ENCODE measurements around the gene DEPDC5.

DEPDC5 gene

GRCh38 chr22:31750365-31751284 lies 3.2 kb upstream of the DEPDC5 start:
- Histone ChIP-seq H3K4ac (ENCODE audit: low read depth, low read length) (no peak overlapping the region), H4K8ac (ENCODE audit: low read depth, low read length) (no peak overlapping the region), H3K79me1 (ENCODE audit: low read length) (peaks cover 12% of the 10 kb centered on the region), H3K4me3 (ENCODE audit: low read length) (no peak overlapping the region), H3K79me2 (ENCODE audit: control insufficient read depth, insufficient read depth, low read length) (peaks cover 20% of the 10 kb centered on the region), H3K56ac (ENCODE audit: low read length) (peak overlapping the region; percentile 66), H3K36me3 (ENCODE audit: control insufficient read depth, insufficient read depth, low read length) (no peaks in the 10 kb centered on the region), H3K23ac (ENCODE audit: low read length) (no peak overlapping the region), H3K27ac (ENCODE audit: low read depth, low read length) (no peak overlapping the region), H2BK15ac (replicated peaks; ENCODE audit: low read depth) (no peak overlapping the region), H2BK5ac (ENCODE audit: low read length) (no peak overlapping the region), H3K9ac (ENCODE audit: low read length) (peak overlapping the region; percentile 58), H3K4me2 (ENCODE audit: low read length) (no peak overlapping the region), H4K5ac (ENCODE audit: low read length) (no peak overlapping the region), H3K27me3 (ENCODE audit: insufficient read depth, low read length, poor library complexity) (no peaks in the 10 kb centered on the region), H2AK5ac (ENCODE audit: low read length) (no peak overlapping the region), H2BK120ac (ENCODE audit: low read depth, low read length) (no peak overlapping the region), H3K4me1 (ENCODE audit: control insufficient read depth, low read depth, low read length) (peaks cover 8% of the 10 kb centered on the region), H3K18ac (ENCODE audit: low read length) (no peak overlapping the region)
- WGBS (ENCODE audit: extremely low coverage, insufficient coverage, low lambda C conversion rate), result no CpG with 5 or more reads among the region's 16 CpGs
- DNase-seq, result no peak

DNA sequence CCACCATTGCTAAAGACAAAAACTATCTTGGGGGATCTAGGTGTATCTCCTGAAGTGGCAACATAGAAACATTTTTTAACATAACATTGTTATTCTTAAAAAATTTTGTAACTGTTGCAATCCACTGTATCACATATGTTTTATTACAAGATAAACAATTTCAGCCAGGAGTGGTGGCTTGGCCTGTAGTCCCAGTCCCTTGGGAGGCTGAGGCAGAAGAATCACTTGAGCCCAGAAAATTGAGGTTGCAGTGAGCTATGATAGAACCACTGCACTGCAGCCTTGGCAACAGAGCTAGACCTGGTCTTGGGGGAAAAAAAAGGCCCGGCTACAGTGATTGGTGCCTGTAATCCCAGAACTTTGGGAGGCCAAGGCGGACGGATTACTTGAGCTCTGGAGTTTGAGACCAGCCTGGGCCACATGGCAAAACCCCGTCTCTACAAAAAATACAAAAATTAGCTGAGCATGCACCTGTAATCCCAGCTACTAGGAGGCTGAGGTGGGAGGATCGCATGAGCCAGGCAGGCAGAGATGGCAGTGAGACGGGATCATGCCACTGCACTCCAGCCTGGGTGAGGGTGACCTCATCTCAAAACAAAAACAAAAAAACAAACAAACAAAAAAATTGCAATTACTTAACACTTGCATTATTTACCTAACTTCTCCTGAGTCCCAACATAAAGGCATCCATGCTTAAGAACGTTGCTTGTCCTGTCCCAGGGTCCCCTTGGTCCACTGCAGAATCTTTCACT lies 1.5 kb upstream of the DEPDC5 start:
- Histone ChIP-seq H3K23ac (ENCODE audit: low read length) (no peak overlapping the region), H3K27ac (ENCODE audit: low read depth, low read length) (no peak overlapping the region), H3K79me2 (ENCODE audit: control insufficient read depth, insufficient read depth, low read length) (peaks cover 18% of the 10 kb centered on the region), H3K27me3 (ENCODE audit: insufficient read depth, low read length, poor library complexity) (no peaks in the 10 kb centered on the region), H3K4ac (ENCODE audit: low read depth, low read length) (no peak overlapping the region), H4K8ac (ENCODE audit: low read depth, low read length) (no peak overlapping the region), H3K56ac (ENCODE audit: low read length) (peak overlapping the region; percentile 52), H3K4me3 (ENCODE audit: low read length) (no peak overlapping the region), H2BK120ac (ENCODE audit: low read depth, low read length) (no peak overlapping the region), H3K4me1 (ENCODE audit: control insufficient read depth, low read depth, low read length) (peaks cover 8% of the 10 kb centered on the region), H3K9ac (ENCODE audit: low read length) (peak overlapping the region; percentile 35), H2AK5ac (ENCODE audit: low read length) (no peak overlapping the region), H3K36me3 (ENCODE audit: control insufficient read depth, insufficient read depth, low read length) (no peaks in the 10 kb centered on the region), H3K18ac (ENCODE audit: low read length) (no peak overlapping the region), H2BK5ac (ENCODE audit: low read length) (no peak overlapping the region), H4K5ac (ENCODE audit: low read length) (no peak overlapping the region), H2BK15ac (replicated peaks; ENCODE audit: low read depth) (no peak overlapping the region), H3K79me1 (ENCODE audit: low read length) (peaks cover 12% of the 10 kb centered on the region), H3K4me2 (ENCODE audit: low read length) (no peak overlapping the region)
- WGBS (ENCODE audit: extremely low coverage, insufficient coverage, low lambda C conversion rate), result no CpG with 5 or more reads among the region's 7 CpGs
- no peak for DNase-seq

DNA sequence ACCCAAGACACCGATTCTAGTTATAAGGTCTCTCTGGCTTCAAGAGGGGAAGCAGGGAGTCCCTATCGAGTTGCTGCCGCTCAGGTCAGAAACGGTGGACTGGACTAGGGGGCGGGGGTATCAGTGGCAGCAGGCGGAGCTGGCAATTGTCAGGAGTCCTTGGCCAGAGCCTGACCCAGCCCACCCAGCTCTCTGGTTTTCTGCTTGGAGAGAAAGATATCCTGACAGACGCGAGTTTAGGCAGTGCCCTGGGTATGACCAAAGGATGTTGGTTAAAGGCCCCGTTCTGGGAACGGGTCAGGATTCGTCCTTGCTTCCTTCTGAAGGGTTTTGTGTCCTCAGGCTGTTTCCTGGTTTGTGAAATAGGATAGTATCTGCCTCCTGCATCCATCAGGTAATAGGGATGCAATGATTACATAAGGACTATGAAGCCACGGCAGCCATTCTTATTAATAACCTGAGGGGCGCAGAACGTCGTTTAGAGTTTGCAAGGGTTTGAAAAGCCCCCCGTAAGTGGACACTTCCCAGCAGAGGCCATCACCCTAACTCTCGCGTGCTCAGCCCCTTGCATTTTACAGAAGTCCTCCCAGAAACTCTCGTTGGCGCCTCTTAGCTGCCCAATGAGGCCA lies 700 bp upstream of the DEPDC5 start:
- Histone ChIP-seq H3K4me1 (ENCODE audit: control insufficient read depth, low read depth, low read length) (peaks cover 6% of the 10 kb centered on the region), H3K23ac (ENCODE audit: low read length) (no peak overlapping the region), H3K79me2 (ENCODE audit: control insufficient read depth, insufficient read depth, low read length) (peaks cover 15% of the 10 kb centered on the region), H3K79me1 (ENCODE audit: low read length) (peaks cover 12% of the 10 kb centered on the region), H3K27me3 (ENCODE audit: insufficient read depth, low read length, poor library complexity) (no peaks in the 10 kb centered on the region), H3K4ac (ENCODE audit: low read depth, low read length) (peak overlapping the region; percentile 26), H2BK5ac (ENCODE audit: low read length) (peak overlapping the region; percentile 89), H3K56ac (ENCODE audit: low read length) (peak overlapping the region; percentile 94), H2BK120ac (ENCODE audit: low read depth, low read length) (peak overlapping the region; percentile 30), H3K4me3 (ENCODE audit: low read length) (peak overlapping the region; percentile 43), H4K8ac (ENCODE audit: low read depth, low read length) (peak overlapping the region; percentile 91), H3K36me3 (ENCODE audit: control insufficient read depth, insufficient read depth, low read length) (no peaks in the 10 kb centered on the region), H3K27ac (ENCODE audit: low read depth, low read length) (peak overlapping the region; percentile 99), H2AK5ac (ENCODE audit: low read length) (no peak overlapping the region), H3K4me2 (ENCODE audit: low read length) (peak overlapping the region; percentile 92), H3K9ac (ENCODE audit: low read length) (peak overlapping the region; percentile 95), H3K18ac (ENCODE audit: low read length) (peak overlapping the region; percentile 88), H4K5ac (ENCODE audit: low read length) (peak overlapping the region; percentile 99), H2BK15ac (replicated peaks; ENCODE audit: low read depth) (no peak overlapping the region)
- peak; percentile 93 for DNase-seq
- no CpG with 5 or more reads among the region's 20 CpGs for WGBS (ENCODE audit: extremely low coverage, insufficient coverage, low lambda C conversion rate)

DNA sequence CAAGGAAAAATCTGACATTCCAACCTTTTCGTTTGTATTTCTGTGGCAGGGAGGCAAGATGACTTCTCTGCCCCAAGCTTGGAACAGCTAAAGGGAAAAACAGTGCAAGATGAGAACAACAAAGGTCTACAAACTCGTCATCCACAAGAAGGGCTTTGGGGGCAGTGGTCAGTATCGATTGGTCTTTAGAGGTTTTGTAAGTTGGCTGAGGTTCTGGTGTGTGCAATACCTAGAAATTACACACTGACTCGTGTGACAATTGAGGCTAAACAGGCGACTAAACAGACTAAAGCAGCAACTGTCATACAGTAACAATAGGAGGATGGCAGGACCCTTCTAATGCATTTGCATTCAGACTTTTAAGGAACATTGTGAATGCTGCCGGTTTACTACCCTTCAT lies 994 bp downstream of the DEPDC5 start:
- no peak overlapping the region for H3K27ac ChIP-seq (ENCODE audit: low read depth, low read length)

GRCh38 chr22:31757265-31757664 lies 3.4 kb downstream of the DEPDC5 start:
- DNase-seq, result no peak
- peaks cover 1% of the 10 kb centered on the region for H3K79me2 ChIP-seq (ENCODE audit: control insufficient read depth, insufficient read depth, low read length)
- H4K8ac ChIP-seq (ENCODE audit: low read depth, low read length), result no peak overlapping the region
- H3K4me1 ChIP-seq (ENCODE audit: control insufficient read depth, low read depth, low read length), result peaks cover 2% of the 10 kb centered on the region
- H3K4ac ChIP-seq (ENCODE audit: low read depth, low read length), result no peak overlapping the region
- no peak overlapping the region for H2BK120ac ChIP-seq (ENCODE audit: low read depth, low read length)
- no peak overlapping the region for H3K27ac ChIP-seq (ENCODE audit: low read depth, low read length)
- H2BK5ac ChIP-seq (ENCODE audit: low read length), result no peak overlapping the region
- no peak overlapping the region for H2BK15ac ChIP-seq (replicated peaks; ENCODE audit: low read depth)
- H3K27me3 ChIP-seq (ENCODE audit: insufficient read depth, low read length, poor library complexity), result no peaks in the 10 kb centered on the region
- H3K18ac ChIP-seq (ENCODE audit: low read length), result no peak overlapping the region
- no CpG with 5 or more reads among the region's 1 CpG for WGBS (ENCODE audit: extremely low coverage, insufficient coverage, low lambda C conversion rate)
- no peak overlapping the region for H3K4me3 ChIP-seq (ENCODE audit: low read length)
- H2AK5ac ChIP-seq (ENCODE audit: low read length), result no peak overlapping the region
- H3K56ac ChIP-seq (ENCODE audit: low read length), result no peak overlapping the region
- H3K36me3 ChIP-seq (ENCODE audit: control insufficient read depth, insufficient read depth, low read length), result peaks cover 2% of the 10 kb centered on the region
- peaks cover 6% of the 10 kb centered on the region for H3K79me1 ChIP-seq (ENCODE audit: low read length)
- H3K23ac ChIP-seq (ENCODE audit: low read length), result no peak overlapping the region
- H3K9ac ChIP-seq (ENCODE audit: low read length), result no peak overlapping the region
- no peak overlapping the region for H4K5ac ChIP-seq (ENCODE audit: low read length)
- no peak overlapping the region for H3K4me2 ChIP-seq (ENCODE audit: low read length)

More for the DNA sequence above, 994 bp downstream of the DEPDC5 start:
- no peak overlapping the region for H4K8ac ChIP-seq (ENCODE audit: low read depth, low read length)
- DNase-seq, result peak; percentile 7
- H2BK120ac ChIP-seq (ENCODE audit: low read depth, low read length), result no peak overlapping the region
- H3K27me3 ChIP-seq (ENCODE audit: insufficient read depth, low read length, poor library complexity), result no peaks in the 10 kb centered on the region
- H3K56ac ChIP-seq (ENCODE audit: low read length), result peak overlapping the region; percentile 96
- peak overlapping the region; percentile 95 for H3K4me2 ChIP-seq (ENCODE audit: low read length)
- WGBS (ENCODE audit: extremely low coverage, insufficient coverage, low lambda C conversion rate), result no CpG with 5 or more reads among the region's 6 CpGs
- peaks cover 1% of the 10 kb centered on the region for H3K79me2 ChIP-seq (ENCODE audit: control insufficient read depth, insufficient read depth, low read length)
- H3K4me3 ChIP-seq (ENCODE audit: low read length), result no peak overlapping the region
- H3K79me1 ChIP-seq (ENCODE audit: low read length), result peaks cover 6% of the 10 kb centered on the region
- H3K23ac ChIP-seq (ENCODE audit: low read length), result no peak overlapping the region
- H2BK15ac ChIP-seq (replicated peaks; ENCODE audit: low read depth), result no peak overlapping the region
- H3K9ac ChIP-seq (ENCODE audit: low read length), result peak overlapping the region; percentile 89
- no peak overlapping the region for H3K4ac ChIP-seq (ENCODE audit: low read depth, low read length)
- H3K4me1 ChIP-seq (ENCODE audit: control insufficient read depth, low read depth, low read length), result peaks cover 2% of the 10 kb centered on the region
- no peak overlapping the region for H4K5ac ChIP-seq (ENCODE audit: low read length)
- no peak overlapping the region for H3K18ac ChIP-seq (ENCODE audit: low read length)
- no peak overlapping the region for H2BK5ac ChIP-seq (ENCODE audit: low read length)
- H3K36me3 ChIP-seq (ENCODE audit: control insufficient read depth, insufficient read depth, low read length), result peaks cover 2% of the 10 kb centered on the region
- no peak overlapping the region for H2AK5ac ChIP-seq (ENCODE audit: low read length)
